ENCODE measurements around the gene NCBP3.

The NCBP3 gene

GRCh38 chr17:3835410-3836229 is 10.4 kb downstream of the NCBP3 start:
- no peak for DNase-seq (ENCODE audit: low spot score)
- TF ChIP-seq CTCF (IDR thresholded peaks at IDR 0.05; ENCODE audit: extremely low read depth, missing control alignments), result no peak

DNA sequence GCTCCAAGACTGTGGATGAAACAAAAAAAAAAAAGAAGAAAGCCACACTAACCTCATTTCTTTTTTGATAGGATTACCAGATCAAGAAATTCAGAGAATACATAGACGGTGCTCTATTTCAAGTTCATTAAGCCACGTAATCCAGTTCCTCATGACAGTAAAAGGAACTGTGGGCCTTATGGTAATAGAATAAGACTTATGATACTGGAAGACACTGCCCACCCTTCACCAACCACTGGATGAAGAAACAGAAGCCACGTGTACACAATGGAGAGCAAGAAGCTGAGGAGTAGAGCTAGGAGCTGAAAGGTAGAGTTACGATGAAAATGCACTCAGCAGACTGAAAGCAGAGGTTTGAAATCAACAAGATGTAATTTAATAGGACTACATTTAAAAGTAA is 11.2 kb downstream of the NCBP3 start:
- DNase-seq (ENCODE audit: low spot score), result no peak
- no peak for TF ChIP-seq CTCF (IDR thresholded peaks at IDR 0.05; ENCODE audit: extremely low read depth, missing control alignments)

DNA sequence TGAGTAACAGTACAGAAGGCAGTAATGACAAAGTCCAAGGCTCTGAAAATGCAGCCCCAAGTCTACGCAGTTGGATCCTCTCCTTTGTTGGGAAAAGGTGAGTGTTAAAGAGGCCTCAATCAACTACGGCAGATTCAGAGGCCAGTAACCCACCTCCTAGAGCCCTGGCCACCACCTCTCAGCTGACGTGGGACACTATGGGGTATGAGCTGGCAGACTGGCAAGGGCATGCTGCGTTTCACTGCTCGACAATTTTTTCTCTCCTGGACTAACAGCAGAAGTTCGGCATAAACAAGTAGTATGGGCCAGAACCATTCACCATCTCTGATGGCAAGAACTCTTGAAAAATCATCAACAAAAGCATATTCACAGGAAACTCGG is 17.2 kb downstream of the NCBP3 start:
- no peak for DNase-seq (ENCODE audit: low spot score)
- no peak for TF ChIP-seq CTCF (IDR thresholded peaks at IDR 0.05; ENCODE audit: extremely low read depth, missing control alignments)

- no peak for DNase-seq (ENCODE audit: low spot score)
- TF ChIP-seq CTCF (IDR thresholded peaks at IDR 0.05; ENCODE audit: extremely low read depth, missing control alignments), result no peak
Measured at GRCh38 chr17:3828151-3828851, 17.7 kb downstream of the NCBP3 start.

DNA sequence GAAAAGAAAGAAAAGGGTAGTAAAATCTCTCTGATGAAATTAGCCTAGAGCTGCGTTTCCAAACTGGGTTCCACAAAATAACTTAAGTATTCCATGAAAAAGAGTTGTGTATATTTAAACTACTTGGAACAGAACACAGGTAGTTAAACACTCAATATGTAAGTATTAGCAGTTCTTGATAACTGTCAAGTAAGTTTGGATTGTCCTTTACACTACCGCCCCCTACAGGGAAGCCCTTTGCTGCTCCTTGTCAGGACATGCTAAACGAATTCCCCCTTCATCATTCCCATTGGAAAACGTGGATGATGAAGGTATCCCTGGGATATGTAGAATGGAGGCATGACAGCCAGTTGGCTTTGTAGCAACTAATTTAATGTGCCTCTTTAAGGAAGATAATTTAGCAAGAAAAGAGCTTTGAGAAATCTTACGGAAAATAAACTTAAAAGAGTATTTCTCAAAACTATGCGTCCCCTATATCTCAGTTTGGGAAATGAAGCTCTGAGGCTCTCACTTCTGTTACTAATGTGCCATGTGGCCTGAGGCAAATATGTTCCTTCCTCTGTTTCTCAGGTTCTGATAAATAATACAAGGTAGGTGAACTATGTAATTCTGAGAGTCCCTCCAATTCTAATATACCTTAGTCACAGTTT is 18.8 kb downstream of the NCBP3 start:
- DNase-seq (ENCODE audit: low spot score), result peak; percentile 49

DNA sequence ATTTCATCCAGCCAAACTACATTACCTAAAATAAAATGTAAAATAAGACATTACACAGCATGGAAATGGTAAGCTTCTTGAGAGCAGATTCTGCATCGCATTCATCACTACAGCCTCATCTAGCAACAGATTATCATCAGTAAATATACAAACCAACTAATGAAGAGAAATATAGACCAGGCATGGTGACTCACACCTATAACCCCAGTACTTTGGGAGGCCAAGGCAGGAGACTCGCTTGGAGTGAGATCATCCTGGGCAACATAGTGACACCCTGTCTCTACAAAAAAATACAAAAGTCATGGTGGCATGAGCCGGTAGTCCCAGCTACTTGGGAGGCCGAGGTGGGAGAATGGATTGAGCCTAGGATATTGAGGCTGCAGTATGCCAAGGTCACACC is 19.9 kb downstream of the NCBP3 start:
- DNase-seq (ENCODE audit: low spot score), result no peak
- no peak for TF ChIP-seq CTCF (IDR thresholded peaks at IDR 0.05; ENCODE audit: extremely low read depth, missing control alignments)

More for the DNA sequence above, 18.8 kb downstream of the NCBP3 start:
- TF ChIP-seq CTCF (IDR thresholded peaks at IDR 0.05; ENCODE audit: extremely low read depth, missing control alignments), result peak; percentile 61

GRCh38 chr17:3821101-3821500 is 24.9 kb downstream of the NCBP3 start:
- TF ChIP-seq CTCF (IDR thresholded peaks at IDR 0.05; ENCODE audit: extremely low read depth, missing control alignments), result no peak
- DNase-seq (ENCODE audit: low spot score), result no peak
